NCI-H2196 treated with DMSO at 0.1 percent for 48 hours (cell line): ENCODE results near the gene GNAO1.

Source experiments
- DNase-seq: peaks from one replicate; lab custom pipeline; 2025; ENCODE audit not compliant: unreplicated experiment; lab: John Stamatoyannopoulos, UW

The GNAO1 gene

GRCh38 chr16:56330476-56330875 is 139.2 kb downstream of the GNAO1 start:
- no peak for DNase-seq

- DNase-seq, result no peak
These were observed 140.1 kb downstream of the GNAO1 start for GRCh38 chr16:56331399-56331798.

GRCh38 chr16:56331915-56332314 is 140.6 kb downstream of the GNAO1 start:
- no peak for DNase-seq

- DNase-seq, result no peak
These were observed 141.3 kb downstream of the GNAO1 start for GRCh38 chr16:56332464-56333079.

- no peak for DNase-seq
These were observed 143.5 kb downstream of the GNAO1 start for GRCh38 chr16:56334761-56335160.

GRCh38 chr16:56336071-56336688 is 144.9 kb downstream of the GNAO1 start:
- no peak for DNase-seq

GRCh38 chr16:56336711-56337110 is 145.4 kb downstream of the GNAO1 start:
- DNase-seq, result no peak

GRCh38 chr16:56337131-56337857 is 146.0 kb downstream of the GNAO1 start:
- no peak for DNase-seq

GRCh38 chr16:56337858-56338325 is 146.6 kb downstream of the GNAO1 start:
- no peak for DNase-seq

GRCh38 chr16:56338566-56339318 is 147.5 kb downstream of the GNAO1 start:
- DNase-seq, result no peak

GRCh38 chr16:56339431-56340195 is 148.3 kb downstream of the GNAO1 start:
- no peak for DNase-seq

GRCh38 chr16:56340416-56340815 is 149.1 kb downstream of the GNAO1 start:
- no peak for DNase-seq

- DNase-seq, result no peak
These were observed 149.6 kb downstream of the GNAO1 start for GRCh38 chr16:56340864-56341365.

- DNase-seq, result no peak
These were observed 150.5 kb downstream of the GNAO1 start for GRCh38 chr16:56341656-56342399.

- DNase-seq, result no peak
These were observed 152.6 kb downstream of the GNAO1 start for GRCh38 chr16:56343661-56344517.

GRCh38 chr16:56344518-56345405 is 153.5 kb downstream of the GNAO1 start:
- DNase-seq, result no peak

- DNase-seq, result no peak
These were observed 154.2 kb downstream of the GNAO1 start for GRCh38 chr16:56345406-56346050.
